Erythroblast (primary cell): Measurements from ENCODE around the gene TRPM3.

Experiments
- GATA1 ChIP-seq: IDR thresholded peaks from 2 replicates; pipeline ENCODE4 v1.6.1; 2011; ENCODE audit warnings: low read depth, mild to moderate bottlenecking, control low read depth, low read length, moderate library complexity
- POLR2A ChIP-seq: IDR thresholded peaks from 2 replicates; pipeline ENCODE4 v1.6.1; 2011; ENCODE audit warnings: mild to moderate bottlenecking, low read length

- TF ChIP-seq POLR2A (no peak), GATA1 (no peak)
Measured at GRCh38 chr9:71079451-71079850, 42.0 kb downstream of the TRPM3 start.
